GM23338 (cell line): ENCODE measurements around the gene TNPO3. TPM values are rescaled to one million over a fixed set of nuclear protein-coding genes. Genes with fewer than 3 reads are reported as not detected.

Experiments used
- ATAC-seq: fragments of 200-7000 bp; cut with Tn5 transposase; 3 replicates; pipeline ENCODE4 v1.9.1; 2020
- DNase-seq: peaks from one replicate; pipeline ENCODE4 v3.0.0-alpha.2; 2015; ENCODE audit warnings: low spot score
- H2AFZ ChIP-seq: fragments of 200-600 bp; sonication (generic); 2 replicates; pipeline ENCODE4 v1.8.0; 2016; ENCODE audit warnings: antibody characterized with exemption, mild to moderate bottlenecking, moderate library complexity
- H3F3A ChIP-seq: fragments of 200-600 bp; sonication (generic); replicated peaks from 2 replicates; pipeline ENCODE4 v1.8.0; 2017; ENCODE audit warnings: antibody characterized with exemption, mixed run types, low read depth
- H3K27ac ChIP-seq: fragments of 200-600 bp; sonication (generic); 2 replicates; pipeline ENCODE4 v1.6.1; 2016; ENCODE audit warnings: low read depth
- H3K27me3 ChIP-seq: fragments of 200-600 bp; sonication (generic); 2 replicates; pipeline ENCODE4 v1.8.0; 2016; ENCODE audit warnings: mild to moderate bottlenecking, mixed run types, moderate library complexity; ENCODE audit not compliant: insufficient read depth
- H3K36me3 ChIP-seq: fragments of 200-600 bp; sonication (generic); 2 replicates; pipeline ENCODE4 v1.8.0; 2016; ENCODE audit warnings: mild to moderate bottlenecking; ENCODE audit not compliant: insufficient read depth
- H3K4me1 ChIP-seq: fragments of 200-600 bp; sonication (generic); 2 replicates; pipeline ENCODE4 v1.8.0; 2016; ENCODE audit warnings: mild to moderate bottlenecking, moderate library complexity; ENCODE audit not compliant: insufficient read depth
- H3K4me2 ChIP-seq: fragments of 200-600 bp; sonication (generic); 2 replicates; pipeline ENCODE4 v1.7.1; 2017; ENCODE audit warnings: mixed run types
- H3K4me3 ChIP-seq: fragments of 200-600 bp; sonication (generic); 2 replicates; pipeline ENCODE4 v1.6.1; 2016; ENCODE audit warnings: mixed run types
- H3K79me2 ChIP-seq: fragments of 200-600 bp; sonication (generic); replicated peaks from 2 replicates; pipeline ENCODE4 v1.8.0; 2017; ENCODE audit warnings: mild to moderate bottlenecking; ENCODE audit not compliant: insufficient read depth
- H3K9me2 ChIP-seq: fragments of 200-600 bp; sonication (generic); 2 replicates; pipeline ENCODE4 v1.8.0; 2017; ENCODE audit not compliant: insufficient read depth
- H4K20me1 ChIP-seq: fragments of 200-600 bp; sonication (generic); replicated peaks from 2 replicates; pipeline ENCODE4 v1.8.0; 2017; ENCODE audit warnings: mild to moderate bottlenecking; ENCODE audit not compliant: insufficient read depth
- H3K27ac Mint-ChIP-seq: 2 replicates; pipeline ENCODE4 v1.8.0; 2020; ENCODE audit warnings: inconsistent platforms, mild to moderate bottlenecking, moderate library complexity, mixed read lengths
- H3K27me3 Mint-ChIP-seq: 3 replicates; pipeline ENCODE4 v1.8.0; 2022; ENCODE audit warnings: low read depth, mild to moderate bottlenecking, moderate library complexity, mixed read lengths, inconsistent platforms; ENCODE audit not compliant: insufficient read depth, poor library complexity
- H3K36me3 Mint-ChIP-seq: 3 replicates; pipeline ENCODE4 v1.8.0; 2021; ENCODE audit warnings: low read depth, mild to moderate bottlenecking, inconsistent platforms, moderate library complexity, mixed read lengths
- H3K4me1 Mint-ChIP-seq: 3 replicates; pipeline ENCODE4 v1.8.0; 2020; ENCODE audit warnings: mild to moderate bottlenecking, inconsistent platforms, mixed read lengths
- H3K4me3 Mint-ChIP-seq: 3 replicates; pipeline ENCODE4 v1.8.0; 2021; ENCODE audit warnings: moderate library complexity, mild to moderate bottlenecking, inconsistent platforms, mixed read lengths
- H3K9me3 Mint-ChIP-seq: 3 replicates; pipeline ENCODE4 v1.8.0; 2020; ENCODE audit warnings: moderate library complexity, mild to moderate bottlenecking, inconsistent platforms, mixed read lengths
- CTCF ChIP-seq, 2 experiments: fragments of 200-600 bp in 1 of 2; sonication (generic) in 1 of 2; conservative IDR thresholded peaks; 2 replicates each; pipeline versions ENCODE4 v1.5.1 to v1.6.1; 2016 to 2017; ENCODE audit warnings: antibody characterized with exemption in 2 of 2, low read depth in 2 of 2, mild to moderate bottlenecking in 2 of 2, moderate library complexity in 1 of 2
- EZH2 ChIP-seq: fragments of 200-600 bp; sonication (generic); IDR thresholded peaks from one replicate; pipeline ENCODE4 v1.8.0; 2017; ENCODE audit warnings: antibody characterized with exemption, mild to moderate bottlenecking, low read depth; ENCODE audit not compliant: unreplicated experiment
- EZH2phosphoT487 ChIP-seq: fragments of 200-600 bp; sonication (generic); IDR thresholded peaks from one replicate; pipeline ENCODE4 v1.8.1; 2018; ENCODE audit warnings: antibody characterized with exemption; ENCODE audit not compliant: unreplicated experiment
- JUNB ChIP-seq: IDR thresholded peaks from one replicate; pipeline ENCODE4 v1.6.1; 2016; ENCODE audit warnings: antibody characterized with exemption; ENCODE audit not compliant: unreplicated experiment
- ZNF331 ChIP-seq: fragments of 250-450 bp; sonication (Bioruptor Pico); IDR thresholded peaks from 2 replicates; pipeline ENCODE4 v1.5.0; 2020; ENCODE audit warnings: low read depth, mild to moderate bottlenecking, moderate library complexity
- ZNF462 ChIP-seq: fragments of 250-450 bp; sonication (Bioruptor Pico); IDR thresholded peaks from 2 replicates; pipeline ENCODE4 v1.5.0; 2020; ENCODE audit warnings: mild to moderate bottlenecking, moderate library complexity
- polyA plus RNA-seq: library from polyadenylated mRNA; unstranded; fragments of >200 nt; fragmentation: Nextera tagmentation; extraction: Ambion mirVana; gene quantifications from 2 replicates; pipeline ENCODE4 v1.2.1, GENCODE V29; 2016
- total RNA-seq: library from RNA; depleted of rRNA; stranded (reverse); fragments of >200 nt; shearing (Covaris generic); gene quantifications from 2 replicates; pipeline ENCODE4 v1.2.3, GENCODE V29; 2014

The TNPO3 gene
- total and polyA plus RNA-seq, 2 experiments from 2014 or later: 38.2 to 127 TPM

DNA sequence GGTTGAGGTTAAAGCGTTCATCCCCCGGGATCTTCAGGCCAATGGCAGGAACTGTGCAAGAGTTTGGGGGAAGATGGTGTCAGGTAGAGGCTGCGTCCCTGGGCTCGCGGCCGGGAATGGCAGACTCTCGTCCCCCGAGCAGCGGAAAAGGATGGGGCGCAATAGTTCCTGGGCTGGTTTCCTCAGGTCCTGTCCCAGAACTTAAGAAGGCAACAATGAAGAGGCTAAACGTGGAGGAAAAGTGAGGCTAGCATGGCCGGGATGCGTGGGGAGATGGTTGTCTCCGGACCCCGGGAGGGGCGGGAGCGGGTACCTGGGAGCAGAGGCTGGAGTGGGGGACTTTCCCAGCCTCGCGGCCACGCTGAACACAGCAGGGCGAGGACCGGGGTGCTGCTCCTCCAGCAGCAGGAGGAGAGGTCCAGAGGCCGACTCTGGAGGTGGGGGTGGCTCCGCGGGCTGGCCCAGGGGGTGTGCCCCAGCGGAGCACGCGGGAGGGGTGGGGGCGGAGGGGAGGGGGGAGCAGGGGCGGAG, 116.3 kb downstream of the TNPO3 start:
- ATAC-seq (peak; percentile 21), DNase-seq (peak; percentile 56)
- no peaks in the 10 kb centered on the region for H3K4me1 ChIP-seq
- peak overlapping the region; percentile 61 for H3K4me3 ChIP-seq
- H3K9me2 ChIP-seq: no peaks in the 10 kb centered on the region
- H3K4me3 Mint-ChIP-seq: peak overlapping the region; percentile 81
- no peak overlapping the region for H3K27ac Mint-ChIP-seq
- no peak overlapping the region for H3K27ac ChIP-seq
- no peaks in the 10 kb centered on the region; the same call in 2 of the 3 replicates for H3K36me3 Mint-ChIP-seq
- no peaks in the 10 kb centered on the region for H3K9me3 Mint-ChIP-seq
- peaks cover 55% of the 10 kb centered on the region for H3K27me3 Mint-ChIP-seq
- 0 out of 2 replicates have a peak, but pooled peaks cover 5% of the 10 kb centered on the region for H3F3A ChIP-seq
- H4K20me1 ChIP-seq: peaks cover 4% of the 10 kb centered on the region; the same call in 1 of the 2 replicates
- H3K36me3 ChIP-seq: no peaks in the 10 kb centered on the region
- H3K4me2 ChIP-seq: peak overlapping the region; percentile 86
- peaks cover 11% of the 10 kb centered on the region for H3K4me1 Mint-ChIP-seq
- TF ChIP-seq ZNF331 (CRISPR knock-in tag): no peak
- TF ChIP-seq ZNF462: no peak
- TF ChIP-seq EZH2: peak; percentile 72
- no peak for TF ChIP-seq CTCF (conservative IDR thresholded peaks at IDR 0.05; ENCODE audit: low read depth in 2 of 2)
- TF ChIP-seq JUNB: no peak
- no peak for TF ChIP-seq EZH2phosphoT487
- H3K79me2 ChIP-seq: no peaks in the 10 kb centered on the region
- H2AFZ ChIP-seq: peak overlapping the region; percentile 96
- peaks cover 61% of the 10 kb centered on the region for H3K27me3 ChIP-seq
